Trophoblast cell (in vitro differentiated cells and primary cell): Measurements from ENCODE around the gene HOXA4.

Experiments used
- DNase-seq, 2 donors: peaks; one replicate each; pipeline ENCODE4 v3.0.0-alpha.2; 2016
- H2AFZ ChIP-seq: 2 replicates; pipeline ENCODE4 v1.6.1; 2013; ENCODE audit warnings: low read length, moderate library complexity, mild to moderate bottlenecking; ENCODE audit not compliant: insufficient read depth, poor library complexity
- H2AK5ac ChIP-seq: 2 replicates; pipeline ENCODE4 v1.6.1; 2013; ENCODE audit warnings: mild to moderate bottlenecking, low read length
- H2BK120ac ChIP-seq: 2 replicates; pipeline ENCODE4 v1.6.1; 2013; ENCODE audit warnings: low read length, mild to moderate bottlenecking, moderate library complexity; ENCODE audit not compliant: insufficient read depth, poor library complexity
- H2BK12ac ChIP-seq: 2 replicates; pipeline ENCODE4 v1.6.1; 2013; ENCODE audit warnings: mild to moderate bottlenecking, low read length, moderate library complexity
- H2BK5ac ChIP-seq: 2 replicates; pipeline ENCODE4 v1.6.1; 2013; ENCODE audit warnings: low read length, low read depth, moderate library complexity, mild to moderate bottlenecking; ENCODE audit not compliant: poor library complexity
- H3K14ac ChIP-seq: 2 replicates; pipeline ENCODE4 v1.6.1; 2013; ENCODE audit warnings: mild to moderate bottlenecking, low read length
- H3K18ac ChIP-seq: 2 replicates; pipeline ENCODE4 v1.6.1; 2013; ENCODE audit warnings: mild to moderate bottlenecking, low read length
- H3K23ac ChIP-seq: 2 replicates; pipeline ENCODE4 v1.6.1; 2013; ENCODE audit warnings: low read length
- H3K27ac ChIP-seq: 2 replicates; pipeline ENCODE4 v1.5.1; 2013; ENCODE audit warnings: low read depth, mild to moderate bottlenecking, inconsistent platforms, low read length, moderate library complexity
- H3K27me3 ChIP-seq: 2 replicates; pipeline ENCODE4 v1.6.1; 2013; ENCODE audit warnings: inconsistent platforms, mild to moderate bottlenecking, low read length, moderate library complexity; ENCODE audit not compliant: insufficient read depth
- H3K36me3 ChIP-seq, 2 experiments: 1 replicate in 1 of 2; 2 replicates in 1 of 2; pipeline ENCODE4 v1.6.1; 2013; ENCODE audit warnings: low read length in 2 of 2, mild to moderate bottlenecking in 2 of 2, moderate library complexity in 1 of 2; ENCODE audit not compliant: insufficient read depth in 2 of 2, control insufficient read depth in 1 of 2
- H3K4ac ChIP-seq: 2 replicates; pipeline ENCODE4 v1.6.1; 2013; ENCODE audit warnings: low read depth, mild to moderate bottlenecking, low read length, moderate library complexity
- H3K4me1 ChIP-seq, 2 experiments: 1 replicate in 1 of 2; 2 replicates in 1 of 2; pipeline ENCODE4 v1.6.1; 2013; ENCODE audit warnings: low read length in 2 of 2, mild to moderate bottlenecking in 2 of 2, moderate library complexity in 1 of 2; ENCODE audit not compliant: insufficient read depth in 2 of 2, control insufficient read depth in 1 of 2
- H3K4me2 ChIP-seq: 2 replicates; pipeline ENCODE4 v1.6.1; 2013; ENCODE audit warnings: inconsistent platforms, mild to moderate bottlenecking, low read length, moderate library complexity
- H3K4me3 ChIP-seq: 2 replicates; pipeline ENCODE4 v1.5.1; 2013; ENCODE audit warnings: mild to moderate bottlenecking, low read depth, low read length, inconsistent platforms
- H3K79me1 ChIP-seq: one replicate; pipeline ENCODE4 v1.6.1; 2013; ENCODE audit warnings: low read length
- H3K79me2 ChIP-seq: 2 replicates; pipeline ENCODE4 v1.6.1; 2013; ENCODE audit warnings: low read length, mild to moderate bottlenecking; ENCODE audit not compliant: control insufficient read depth, insufficient read depth, poor library complexity
- H3K9ac ChIP-seq: 2 replicates; pipeline ENCODE4 v1.6.1; 2013; ENCODE audit warnings: mild to moderate bottlenecking, low read length
- H3K9me3 ChIP-seq: 2 replicates; pipeline ENCODE4 v1.6.1; 2013; ENCODE audit warnings: low read depth, mild to moderate bottlenecking, control low read depth, inconsistent platforms, low read length; ENCODE audit not compliant: insufficient read depth
- H4K12ac ChIP-seq: 2 replicates; pipeline ENCODE4 v1.6.1; 2013; ENCODE audit warnings: low read depth, mild to moderate bottlenecking, low read length, moderate library complexity
- H4K8ac ChIP-seq: 2 replicates; pipeline ENCODE4 v1.6.1; 2013; ENCODE audit warnings: low read depth, mild to moderate bottlenecking, low read length, moderate library complexity
- H4K91ac ChIP-seq: one replicate; pipeline ENCODE4 v1.6.1; 2013; ENCODE audit warnings: low read depth, mild to moderate bottlenecking, low read length, moderate library complexity
- WGBS: extraction: QIAGEN DNeasy Blood & Tissue Kit; methylation state at CpG from one replicate; pipeline ENCODE4 v1.1.7; 2013; ENCODE audit warnings: missing lambda C conversion rate; ENCODE audit not compliant: insufficient read length, insufficient coverage; ENCODE audit errors: extremely low coverage; 5-methylcytosine and 5-hydroxymethylcytosine counted together

HOXA4 gene

GRCh38 chr7:27157702-27158431, 27.3 kb upstream of the HOXA4 start:
- H3K4ac ChIP-seq, result no peak overlapping the region
- no peak overlapping the region for H3K4me2 ChIP-seq
- H2AK5ac ChIP-seq, result no peak overlapping the region
- H3K23ac ChIP-seq, result no peak overlapping the region
- no peak overlapping the region for H3K14ac ChIP-seq
- no peak overlapping the region for H2BK120ac ChIP-seq
- WGBS, result no CpG with 5 or more reads among the region's 30 CpGs
- H4K91ac ChIP-seq, result no peak overlapping the region
- H4K8ac ChIP-seq, result no peak overlapping the region
- no peak for DNase-seq
- no peak overlapping the region for H3K9ac ChIP-seq
- H2BK12ac ChIP-seq, result no peak overlapping the region
- H2BK5ac ChIP-seq, result no peak overlapping the region
- H4K12ac ChIP-seq, result no peak overlapping the region
- no peak overlapping the region for H3K4me3 ChIP-seq
- H3K27me3 ChIP-seq, result peaks cover 88% of the 10 kb centered on the region
- peaks cover 50% of the 10 kb centered on the region for H3K9me3 ChIP-seq
- no peaks in the 10 kb centered on the region for H3K79me1 ChIP-seq
- H3K27ac ChIP-seq, result no peak overlapping the region
- no peaks in the 10 kb centered on the region for H3K36me3 ChIP-seq
- H3K4me1 ChIP-seq, result peaks cover 4 to 9% of the 10 kb centered on the region in 2 experiments
- H3K79me2 ChIP-seq, result peaks cover 1% of the 10 kb centered on the region
- no peak overlapping the region for H2AFZ ChIP-seq
- H3K18ac ChIP-seq, result no peak overlapping the region

GRCh38 chr7:27156916-27157701, 26.6 kb upstream of the HOXA4 start:
- Histone ChIP-seq H4K12ac (no peak overlapping the region), H3K18ac (no peak overlapping the region), H4K91ac (no peak overlapping the region), H3K14ac (no peak overlapping the region), H2BK120ac (no peak overlapping the region), H2BK12ac (no peak overlapping the region), H3K4me1 (peaks cover 4 to 9% of the 10 kb centered on the region in 2 experiments), H3K9me3 (peaks cover 53% of the 10 kb centered on the region), H3K36me3 (no peaks in the 10 kb centered on the region), H4K8ac (no peak overlapping the region), H3K27me3 (peaks cover 94% of the 10 kb centered on the region), H3K4ac (no peak overlapping the region), H3K79me1 (no peaks in the 10 kb centered on the region), H3K23ac (no peak overlapping the region), H3K4me2 (no peak overlapping the region), H3K4me3 (no peak overlapping the region), H2AFZ (no peak overlapping the region), H2AK5ac (no peak overlapping the region), H3K9ac (no peak overlapping the region), H2BK5ac (no peak overlapping the region), H3K79me2 (peaks cover 1% of the 10 kb centered on the region), H3K27ac (no peak overlapping the region)
- no CpG with 5 or more reads among the region's 30 CpGs for WGBS
- DNase-seq, result no peak

DNA sequence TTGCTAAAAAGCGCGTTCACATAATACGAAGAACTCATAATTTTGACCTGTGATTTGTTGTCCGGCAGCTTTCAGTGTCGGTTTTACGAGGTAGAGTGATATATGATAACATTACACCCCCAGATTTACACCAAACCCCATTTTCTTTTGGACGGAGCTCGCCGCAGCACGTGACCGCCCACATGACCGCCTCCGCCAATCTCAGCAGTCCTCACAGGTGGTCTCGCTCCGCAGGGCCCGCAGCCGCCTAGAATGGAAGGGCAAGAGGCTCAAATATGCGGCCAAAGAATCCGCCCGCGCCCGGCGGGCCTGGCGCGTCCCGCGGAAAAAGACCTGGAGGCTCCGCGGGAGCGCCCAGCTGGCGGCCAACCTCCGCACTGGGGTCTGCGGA, 25.9 kb upstream of the HOXA4 start, which contains the start of gene HOXA7:
HOXA7 (minus strand) TSS at position 168 of the 391 bp plus-strand sequence; CDS start at position 38, 130 bp downstream.
- H3K27ac ChIP-seq, result no peak within 1 kb of the TSS
- H3K4me1 ChIP-seq, result peaks cover 4 to 9% of the 10 kb centered on the region in 2 experiments
- H4K8ac ChIP-seq, result no peak within 1 kb of the TSS
- H3K9ac ChIP-seq, result no peak within 1 kb of the TSS
- H3K4me2 ChIP-seq, result peak within 1 kb of the TSS; percentile 43
- H3K4ac ChIP-seq, result no peak within 1 kb of the TSS
- no peak within 1 kb of the TSS for H3K23ac ChIP-seq
- H2AFZ ChIP-seq, result no peak within 1 kb of the TSS
- H4K12ac ChIP-seq, result no peak within 1 kb of the TSS
- H2BK120ac ChIP-seq, result no peak within 1 kb of the TSS
- H4K91ac ChIP-seq, result no peak within 1 kb of the TSS
- H3K27me3 ChIP-seq, result peaks cover 95% of the 10 kb centered on the region
- no peaks in the 10 kb centered on the region for H3K79me1 ChIP-seq
- H3K18ac ChIP-seq, result no peak within 1 kb of the TSS
- H3K79me2 ChIP-seq, result peaks cover 1% of the 10 kb centered on the region
- no peak within 1 kb of the TSS for H3K4me3 ChIP-seq
- H3K14ac ChIP-seq, result no peak within 1 kb of the TSS
- no peaks in the 10 kb centered on the region for H3K36me3 ChIP-seq
- no CpG with 5 or more reads among the region's 33 CpGs for WGBS
- no peak within 1 kb of the TSS for H2BK12ac ChIP-seq
- peak in 1 of 2 donors; percentile 65 for DNase-seq
- H2BK5ac ChIP-seq, result no peak within 1 kb of the TSS
- H2AK5ac ChIP-seq, result no peak within 1 kb of the TSS
- H3K9me3 ChIP-seq, result peaks cover 53% of the 10 kb centered on the region

GRCh38 chr7:27155816-27156507, 25.4 kb upstream of the HOXA4 start:
- Histone ChIP-seq H3K36me3 (no peaks in the 10 kb centered on the region), H3K27ac (no peak overlapping the region), H2AFZ (no peak overlapping the region), H4K8ac (no peak overlapping the region), H3K27me3 (peaks cover 96% of the 10 kb centered on the region), H3K79me2 (peaks cover 1% of the 10 kb centered on the region), H4K12ac (no peak overlapping the region), H3K4me2 (peak overlapping the region; percentile 43), H3K23ac (no peak overlapping the region), H3K4ac (no peak overlapping the region), H3K18ac (no peak overlapping the region), H3K9me3 (peaks cover 53% of the 10 kb centered on the region), H2BK120ac (no peak overlapping the region), H4K91ac (no peak overlapping the region), H3K14ac (no peak overlapping the region), H3K4me3 (no peak overlapping the region), H3K4me1 (peaks cover 4 to 5% of the 10 kb centered on the region in 2 experiments), H3K9ac (no peak overlapping the region), H2BK5ac (no peak overlapping the region), H2AK5ac (no peak overlapping the region), H2BK12ac (no peak overlapping the region), H3K79me1 (no peaks in the 10 kb centered on the region)
- DNase-seq, result peak in 1 of 2 donors; percentile 60
- WGBS, result no CpG with 5 or more reads among the region's 63 CpGs
